Kidney tubule cell (primary cell): Measurements from ENCODE around the gene CMTM6.
"Not testable (repeated sequence)": the region's sequence is repeated elsewhere in the genome, so short reads cannot be mapped to it uniquely, and the experiment has no call there.

Source experiments
- DNase-seq: peaks from one replicate; pipeline ENCODE4 v3.0.0-alpha.2; 2018; ENCODE audit warnings: low spot score

Gene CMTM6

DNA sequence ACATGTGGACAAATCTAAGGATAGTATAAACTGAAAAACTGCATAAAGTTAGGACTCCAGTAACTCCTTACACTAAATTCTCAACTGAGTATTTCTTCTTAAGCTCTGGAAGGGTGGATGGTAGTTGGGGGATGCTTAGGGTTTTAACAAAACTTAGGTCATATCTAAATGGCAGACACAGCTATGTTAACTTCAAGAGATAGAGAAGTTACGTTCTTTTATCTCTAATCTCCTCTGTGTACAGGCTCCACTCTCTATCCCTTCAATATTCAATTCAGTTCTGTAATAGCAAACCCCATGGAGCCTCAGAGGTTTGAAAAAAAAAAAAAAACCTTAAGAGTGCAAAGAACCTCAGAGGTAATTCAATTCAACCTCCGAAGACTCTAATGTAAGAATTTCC, 3.1 kb downstream of the CMTM6 start:
- DNase-seq, result no peak

- no peak for DNase-seq
Observed at GRCh38 chr3:32498992-32499391, 3.7 kb downstream of the CMTM6 start.

- DNase-seq, result no peak
Observed at GRCh38 chr3:32498252-32498651, 4.4 kb downstream of the CMTM6 start.

DNA sequence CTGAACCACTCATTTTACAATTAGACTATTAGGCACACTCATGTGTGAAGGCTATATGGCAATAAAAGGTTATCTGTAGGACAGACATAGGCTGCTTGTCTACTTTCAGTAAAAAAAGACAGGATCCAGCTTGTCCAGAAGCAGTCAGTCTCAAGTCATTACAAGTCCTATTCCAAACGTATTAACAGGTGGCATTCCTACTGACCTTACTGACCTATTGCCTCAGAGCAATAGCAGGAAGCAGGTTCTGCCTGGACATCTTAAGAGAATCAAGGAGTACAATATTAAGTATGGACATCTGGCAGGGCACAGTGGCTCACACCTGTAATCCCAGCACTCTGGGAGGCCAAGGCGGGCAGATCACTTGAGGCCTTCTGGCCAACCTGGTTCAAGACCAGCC, 7.0 kb downstream of the CMTM6 start:
- peak; percentile 49 for DNase-seq

DNA sequence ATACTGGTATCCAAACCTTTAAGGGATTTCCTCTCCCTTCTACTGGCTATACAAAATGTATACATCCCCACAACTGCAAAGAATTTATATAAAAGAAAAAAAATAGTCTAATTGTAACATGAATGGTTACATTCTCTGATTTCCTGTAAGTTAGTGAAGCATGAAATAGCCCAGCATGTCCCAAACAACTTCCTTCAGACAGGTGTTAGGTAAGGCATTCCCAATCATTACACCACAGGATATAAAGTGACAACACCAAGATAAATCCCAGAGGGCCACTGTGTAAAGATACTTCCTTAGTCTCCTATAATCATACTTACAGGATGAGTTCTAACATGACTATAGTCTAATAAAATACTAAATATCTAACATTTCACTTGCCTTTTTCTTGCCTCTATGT, 7.6 kb downstream of the CMTM6 start:
- peak; percentile 75 for DNase-seq

DNA sequence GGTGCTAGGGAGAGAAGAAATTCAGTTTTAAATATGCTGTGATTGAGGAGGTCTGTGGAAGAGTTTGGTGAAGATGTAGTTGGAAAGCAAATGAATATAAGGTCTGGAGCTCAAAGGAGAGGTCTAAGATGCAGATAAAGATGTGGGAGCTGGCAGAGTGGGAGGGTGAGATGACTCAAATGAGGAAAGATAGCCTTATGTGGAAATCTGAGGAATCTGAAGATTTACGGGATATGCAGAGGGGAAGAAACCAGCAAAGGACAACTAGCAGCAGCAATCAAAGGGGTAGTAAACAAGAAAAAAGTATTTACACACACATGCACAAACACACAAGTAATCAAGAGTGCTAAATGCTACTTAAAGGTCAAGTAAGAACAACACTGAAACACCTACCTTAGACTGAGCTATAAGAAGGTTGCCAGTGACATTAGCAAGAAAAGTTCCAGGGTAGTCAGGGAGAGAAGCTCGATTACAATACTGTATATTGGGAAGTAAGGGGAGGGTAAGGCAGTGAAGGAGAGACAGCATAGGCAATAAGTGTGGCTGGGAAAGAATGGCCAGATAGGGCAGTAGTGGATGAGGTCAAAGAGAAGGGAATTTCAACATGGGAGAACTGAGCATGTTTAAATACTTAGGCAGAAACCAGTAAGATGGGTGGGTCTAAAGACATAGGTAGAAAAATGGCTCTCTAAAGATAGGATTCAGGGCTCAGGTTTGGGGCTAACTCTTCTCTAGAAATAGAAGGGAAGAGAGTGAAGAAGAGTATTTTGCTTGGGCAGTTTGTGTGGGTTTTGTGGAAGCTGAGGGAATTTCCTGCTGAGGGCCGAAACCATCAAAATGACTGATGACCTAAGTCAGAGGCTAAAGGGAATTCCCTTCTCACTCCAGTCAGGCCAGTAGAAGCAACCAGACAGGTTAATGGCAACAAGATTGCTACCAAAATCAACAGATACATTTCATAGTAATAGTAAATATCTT, 8.9 kb downstream of the CMTM6 start:
- peak; percentile 72 for DNase-seq

- no peak for DNase-seq
Observed at GRCh38 chr3:32492684-32493436, 9.8 kb downstream of the CMTM6 start.

DNA sequence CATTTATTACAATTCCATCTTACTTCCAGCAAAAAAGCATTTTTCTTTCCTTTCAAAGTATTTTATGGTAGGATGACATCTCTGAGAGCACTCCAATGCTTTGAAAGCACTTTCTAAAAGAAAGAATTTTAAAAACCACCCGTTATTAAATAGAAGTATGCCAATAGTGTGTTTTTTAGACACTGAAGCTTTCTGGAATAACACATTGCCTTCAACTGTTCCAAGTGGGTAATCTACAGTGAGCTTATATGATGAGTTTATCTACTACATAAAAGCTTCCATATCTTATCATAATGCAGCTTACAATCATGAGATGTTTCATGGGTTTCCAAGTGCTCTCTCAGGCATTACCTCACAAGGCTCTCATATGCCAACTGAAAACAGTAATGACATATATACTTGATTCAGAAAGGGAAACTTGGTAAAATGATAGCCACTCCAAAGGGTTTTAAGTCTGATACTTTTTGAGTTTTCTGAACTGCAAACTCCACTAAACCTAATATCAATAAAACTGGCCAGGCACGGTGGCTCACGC, 14.1 kb downstream of the CMTM6 start:
- no peak for DNase-seq

DNA sequence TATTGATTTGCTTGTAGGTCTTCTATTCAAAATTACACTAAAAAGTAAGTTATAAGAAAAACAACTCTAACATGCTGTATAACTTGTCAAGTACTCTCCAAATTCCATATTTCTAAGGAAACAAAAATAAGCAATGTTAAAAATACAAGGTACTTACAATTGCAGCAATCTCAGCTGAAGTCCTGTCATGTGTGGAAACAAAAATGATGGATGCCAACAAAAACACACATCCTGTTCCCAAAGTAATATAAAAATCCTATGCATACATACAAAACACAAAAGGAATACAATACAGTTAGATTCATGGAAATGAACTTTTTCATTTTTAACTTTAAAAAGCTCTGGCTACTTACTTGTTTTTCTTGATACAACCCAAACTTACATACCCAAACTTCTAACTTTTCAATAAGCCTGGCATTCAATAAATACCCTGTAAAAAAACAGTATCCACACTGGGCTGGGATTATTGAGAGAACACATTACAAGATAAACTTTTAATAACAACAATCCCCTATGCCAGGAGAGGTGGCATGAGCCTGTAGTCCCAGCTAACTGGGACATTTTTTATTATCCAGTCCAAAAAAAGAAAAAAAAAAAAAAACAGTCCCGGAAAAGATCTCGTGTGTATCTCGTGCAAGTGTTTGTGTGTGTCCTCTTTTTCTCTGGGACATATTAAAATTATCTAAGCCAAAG, 14.7 kb downstream of the CMTM6 start:
- no peak for DNase-seq

DNA sequence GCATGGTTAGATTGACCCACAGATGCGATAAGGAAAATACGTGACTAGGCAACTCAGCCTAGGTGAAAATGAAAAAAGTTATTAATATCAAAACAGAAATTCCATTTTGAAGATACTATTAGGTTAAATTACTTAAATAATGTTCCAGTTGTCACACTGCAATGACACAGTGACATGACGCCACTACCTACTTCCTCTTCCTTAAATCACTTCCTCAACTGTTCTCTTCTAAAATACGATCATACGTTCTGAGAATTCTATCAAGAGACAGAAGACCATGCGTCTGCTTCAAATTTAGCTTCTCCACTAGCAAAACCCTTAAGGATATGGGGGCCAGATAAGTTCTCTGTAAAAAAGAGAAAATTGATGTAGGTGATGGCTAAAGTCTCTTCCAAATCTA, 18.2 kb downstream of the CMTM6 start:
- no peak for DNase-seq

DNA sequence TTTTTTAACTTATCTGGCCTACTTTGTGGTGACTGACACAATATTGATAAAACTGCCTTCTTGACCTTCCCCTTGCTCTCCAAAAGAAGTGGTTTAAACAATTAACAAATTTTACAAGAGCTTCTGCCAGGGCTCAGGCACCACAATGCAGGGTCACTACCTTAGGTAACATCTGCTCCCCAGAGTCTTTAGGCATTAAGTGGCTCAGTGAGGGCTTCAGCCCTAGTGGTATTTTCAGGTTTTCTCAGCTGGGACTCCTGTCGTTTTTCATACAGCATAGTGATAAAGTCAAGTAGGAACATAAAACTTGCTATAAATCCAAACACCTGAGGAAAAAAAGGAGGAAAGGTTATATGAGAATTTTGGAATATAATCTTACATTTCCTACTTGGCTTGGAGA, 18.9 kb downstream of the CMTM6 start:
- DNase-seq, result no peak

- no peak for DNase-seq
Observed at GRCh38 chr3:32482693-32483092, 20.0 kb downstream of the CMTM6 start.

GRCh38 chr3:32481791-32482631, 20.6 kb downstream of the CMTM6 start:
- no peak for DNase-seq

DNA sequence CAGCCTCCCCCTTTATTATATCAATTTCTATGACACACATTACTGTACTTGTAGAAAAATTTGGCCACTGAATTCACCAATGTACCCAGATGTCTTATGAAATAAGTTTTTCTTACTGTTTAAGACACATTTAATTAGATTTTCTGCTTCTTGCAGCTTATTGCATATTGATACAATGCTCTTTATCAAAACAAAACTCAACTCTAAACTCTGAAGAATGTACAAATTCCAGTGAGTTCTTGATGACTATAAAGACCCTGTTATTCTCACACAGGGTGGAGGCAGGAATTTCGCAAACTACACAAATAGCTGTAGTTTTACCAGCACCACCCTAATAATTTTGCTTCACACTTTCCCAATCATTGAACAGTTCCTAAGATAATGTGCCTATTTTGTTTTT, 22.0 kb downstream of the CMTM6 start:
- no peak for DNase-seq

DNA sequence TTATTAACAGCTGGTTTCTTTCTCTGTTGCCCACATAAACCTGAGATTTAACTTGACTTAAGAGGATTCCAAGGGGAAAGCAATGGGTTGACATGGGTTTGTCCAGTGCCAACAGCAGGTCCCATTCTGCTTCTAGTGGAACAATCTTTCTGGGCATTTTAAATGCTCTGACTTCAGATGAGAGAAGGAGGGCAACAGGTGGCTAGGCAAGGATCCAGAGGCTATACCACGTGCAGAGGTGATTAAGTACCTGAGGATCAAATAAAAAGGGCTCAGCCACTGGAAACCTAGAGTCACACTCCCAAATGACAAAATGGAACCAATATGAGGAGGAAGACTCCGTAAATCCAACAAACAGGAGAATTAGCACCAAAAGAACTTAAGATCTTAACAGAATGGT, 28.5 kb downstream of the CMTM6 start:
- DNase-seq, result no peak

DNA sequence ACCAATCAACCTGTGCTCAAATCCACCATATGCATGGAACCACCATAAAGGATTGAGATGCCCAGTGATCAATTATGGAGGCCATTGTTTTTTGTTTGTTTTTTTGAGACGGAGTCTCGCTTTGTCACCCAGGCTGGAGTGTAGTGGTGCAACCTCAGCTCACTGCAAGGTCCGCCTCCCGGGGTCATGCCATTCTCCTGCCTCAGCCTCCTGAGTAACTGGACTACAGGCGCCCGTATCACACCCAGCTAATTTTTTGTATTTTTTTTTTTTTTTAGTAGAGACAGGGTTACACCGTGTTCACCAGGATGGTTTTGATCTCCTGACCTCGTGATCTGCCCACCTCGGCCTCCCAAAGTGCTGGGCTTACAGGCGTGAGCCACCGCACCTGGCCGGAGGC, 30.5 kb downstream of the CMTM6 start:
- DNase-seq, result not testable (repeated sequence)

DNA sequence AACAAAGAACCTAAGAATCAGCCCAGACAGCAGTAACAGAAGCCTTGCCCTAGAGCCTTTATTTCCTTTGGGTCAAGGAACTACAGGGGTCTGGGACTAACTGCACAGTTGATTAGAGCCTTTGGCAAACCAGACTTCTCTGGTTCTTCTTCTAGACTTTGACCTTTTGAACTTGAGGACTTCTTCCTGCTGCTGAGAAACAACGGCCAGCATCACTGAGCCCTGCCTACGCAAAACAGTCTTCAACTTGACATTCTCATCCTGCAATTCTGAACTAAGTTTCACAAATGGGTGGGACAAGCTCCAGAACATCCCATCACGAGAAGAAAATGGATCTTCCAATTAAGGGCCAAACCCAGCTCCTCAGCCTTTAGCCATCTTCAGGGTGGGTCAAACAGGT, 31.4 kb downstream of the CMTM6 start:
- no peak for DNase-seq

- no peak for DNase-seq
Observed at GRCh38 chr3:32470362-32470761, 32.3 kb downstream of the CMTM6 start.

GRCh38 chr3:32469151-32469874, 33.3 kb downstream of the CMTM6 start:
- no peak for DNase-seq

GRCh38 chr3:32467333-32468070, 35.1 kb downstream of the CMTM6 start:
- DNase-seq, result peak; percentile 77
